Daoy (cell line): ENCODE results near the gene DPH2. TPM values are rescaled to one million over a fixed set of nuclear protein-coding genes. Genes with fewer than 3 reads are reported as not detected.

Experiments used
- DNase-seq: peaks from one replicate; pipeline ENCODE4 v3.0.0-alpha.2; 2015; ENCODE audit warnings: low read depth
- total RNA-seq: library from RNA; depleted of rRNA; stranded (reverse); fragments of >200 nt; shearing (Covaris generic); gene quantifications from 2 replicates; pipeline ENCODE4 v1.2.3, GENCODE V29; 2014

Gene DPH2
- total RNA-seq, 1 experiment from 2014 or later: 64.7 TPM

DNA sequence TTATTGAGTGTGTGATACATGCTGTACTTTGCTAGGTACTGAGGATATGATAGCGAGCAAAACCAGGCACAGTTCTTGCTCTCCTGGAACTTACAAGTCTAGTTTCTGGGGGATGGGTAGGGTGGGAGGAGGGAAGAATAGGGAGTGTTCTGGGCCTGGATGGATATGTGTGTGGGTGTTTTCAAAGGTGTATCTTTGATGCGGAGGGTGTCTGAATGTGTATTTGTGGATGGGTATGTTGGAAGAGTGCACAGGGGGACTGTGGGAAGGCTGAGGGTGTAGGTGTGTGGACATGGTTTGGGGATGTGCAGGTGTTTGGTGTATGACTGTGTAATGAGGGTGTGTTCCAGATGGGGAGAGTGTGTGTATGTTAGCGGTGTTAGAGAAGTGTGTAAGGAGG, 4.5 kb upstream of the DPH2 start:
- no peak for DNase-seq

DNA sequence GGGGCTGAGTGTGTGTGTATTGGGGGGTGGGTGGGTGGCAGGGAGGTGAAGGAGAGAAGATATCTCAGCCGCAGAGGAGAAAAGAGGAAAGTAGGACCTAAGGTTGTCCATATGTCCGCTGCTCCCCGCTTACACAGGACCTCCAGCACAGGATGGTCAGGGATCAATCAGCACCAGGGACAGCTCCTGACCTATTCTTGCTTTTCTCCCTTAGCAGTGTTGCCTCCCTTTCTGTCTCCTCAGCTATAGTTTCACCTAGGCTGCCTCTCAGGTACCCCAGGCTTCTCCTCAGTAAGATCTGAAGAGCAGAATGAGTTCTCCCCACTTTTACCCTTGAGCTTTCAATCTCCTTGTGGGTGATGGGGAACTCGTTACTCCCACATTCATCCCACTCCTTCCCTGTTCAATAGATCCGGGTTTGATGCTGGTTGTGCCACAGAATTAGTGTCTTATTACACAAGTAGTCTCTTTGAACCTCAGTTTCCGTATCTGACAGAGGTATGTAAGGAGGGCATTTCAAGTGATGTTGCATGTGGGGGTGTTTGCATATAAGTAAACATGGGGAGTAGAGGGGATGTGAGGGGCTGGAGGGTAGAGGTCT, 1.4 kb upstream of the DPH2 start:
- no peak for DNase-seq

DNA sequence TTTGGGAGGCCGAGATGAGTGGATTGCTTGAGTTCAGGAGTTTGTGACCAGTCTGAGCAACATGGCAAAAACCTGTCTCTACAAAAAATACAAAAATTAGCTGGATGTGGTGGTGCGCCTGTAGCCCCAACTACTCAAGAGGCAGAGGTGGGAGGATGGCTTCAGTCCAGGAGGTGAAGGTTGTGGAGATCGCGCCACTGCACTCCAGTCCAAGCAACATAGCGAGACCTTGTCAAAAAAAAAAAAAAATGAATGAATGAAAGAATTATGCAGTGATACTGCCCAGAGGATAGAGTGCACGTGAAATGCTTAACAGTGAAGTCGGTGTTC, 429 bp upstream of the DPH2 start:
- no peak for DNase-seq

DNA sequence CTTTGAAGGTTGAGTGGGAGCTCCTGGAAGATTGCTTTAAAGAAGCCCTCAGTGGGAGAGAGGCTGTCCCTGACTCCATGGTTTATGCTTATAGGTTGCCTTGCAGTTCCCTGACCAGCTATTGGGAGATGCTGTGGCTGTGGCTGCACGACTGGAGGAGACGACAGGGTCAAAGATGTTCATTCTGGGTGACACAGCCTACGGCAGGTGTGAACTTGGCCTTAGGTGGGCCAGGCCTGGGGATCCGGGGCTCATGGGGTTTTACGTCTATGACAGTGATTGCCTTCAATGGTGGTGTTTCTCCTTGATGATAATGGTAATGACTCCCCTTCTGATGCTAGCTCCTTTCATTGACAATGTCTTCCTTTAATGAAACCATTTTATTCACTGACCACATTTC, 692 bp downstream of the DPH2 start:
- no peak for DNase-seq

DNA sequence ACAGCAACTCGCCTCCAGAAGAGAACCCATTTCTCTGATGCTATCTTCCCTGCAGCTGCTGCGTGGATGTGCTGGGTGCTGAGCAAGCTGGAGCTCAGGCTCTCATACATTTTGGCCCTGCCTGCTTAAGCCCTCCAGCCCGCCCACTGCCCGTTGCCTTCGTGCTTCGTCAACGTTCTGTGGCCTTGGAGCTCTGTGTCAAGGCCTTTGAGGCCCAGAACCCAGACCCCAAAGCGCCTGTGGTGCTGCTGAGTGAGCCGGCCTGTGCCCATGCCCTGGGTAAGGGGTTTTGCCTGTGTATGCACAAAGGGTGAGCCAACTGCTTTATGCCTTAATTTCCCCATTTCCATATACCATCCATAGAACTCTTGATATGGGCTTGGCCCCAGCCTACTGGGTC, 1.1 kb downstream of the DPH2 start:
- no peak for DNase-seq

DNA sequence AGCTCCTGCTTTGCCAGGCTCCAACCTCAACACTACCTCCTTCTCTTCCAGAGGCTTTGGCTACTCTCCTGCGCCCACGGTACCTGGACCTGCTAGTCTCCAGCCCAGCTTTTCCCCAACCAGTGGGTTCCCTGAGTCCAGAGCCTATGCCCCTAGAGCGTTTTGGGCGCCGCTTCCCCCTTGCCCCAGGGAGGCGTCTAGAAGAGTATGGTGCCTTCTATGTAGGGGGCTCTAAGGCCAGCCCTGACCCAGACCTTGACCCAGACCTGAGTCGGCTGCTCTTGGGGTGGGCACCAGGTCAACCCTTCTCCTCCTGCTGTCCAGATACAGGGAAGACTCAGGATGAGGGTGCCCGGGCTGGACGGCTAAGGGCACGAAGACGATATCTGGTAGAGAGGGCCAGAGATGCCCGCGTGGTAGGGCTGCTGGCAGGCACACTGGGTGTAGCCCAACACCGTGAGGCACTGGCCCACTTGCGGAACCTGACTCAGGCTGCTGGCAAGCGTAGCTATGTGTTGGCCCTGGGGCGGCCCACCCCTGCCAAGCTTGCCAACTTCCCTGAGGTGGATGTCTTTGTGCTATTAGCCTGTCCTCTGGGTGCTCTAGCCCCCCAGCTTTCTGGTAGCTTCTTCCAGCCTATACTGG, 1.6 kb downstream of the DPH2 start:
- DNase-seq: no peak

DNA sequence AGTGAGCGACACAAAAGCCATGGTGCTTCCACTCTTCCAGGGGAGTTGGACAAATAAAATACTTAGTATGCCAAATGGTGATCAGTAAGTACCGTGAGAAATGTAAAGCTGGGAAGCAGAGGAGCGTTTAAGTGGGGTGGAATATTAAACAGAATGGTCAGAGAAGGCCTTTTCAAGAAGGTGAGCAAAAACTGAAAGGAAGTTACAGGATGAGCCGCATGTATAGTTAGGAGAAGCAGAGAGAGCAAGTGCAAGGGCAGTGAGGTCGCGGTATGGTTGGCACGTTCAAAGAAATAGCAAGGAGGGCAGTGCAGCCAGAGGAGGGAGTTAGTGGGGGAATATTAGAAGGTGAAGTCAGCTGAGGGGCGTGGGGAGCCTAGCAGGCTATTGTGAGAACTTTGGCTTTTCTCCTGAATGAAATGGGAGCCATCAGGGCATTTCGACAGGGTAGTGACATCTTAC, 4.2 kb downstream of the DPH2 start:
- DNase-seq: no peak

DNA sequence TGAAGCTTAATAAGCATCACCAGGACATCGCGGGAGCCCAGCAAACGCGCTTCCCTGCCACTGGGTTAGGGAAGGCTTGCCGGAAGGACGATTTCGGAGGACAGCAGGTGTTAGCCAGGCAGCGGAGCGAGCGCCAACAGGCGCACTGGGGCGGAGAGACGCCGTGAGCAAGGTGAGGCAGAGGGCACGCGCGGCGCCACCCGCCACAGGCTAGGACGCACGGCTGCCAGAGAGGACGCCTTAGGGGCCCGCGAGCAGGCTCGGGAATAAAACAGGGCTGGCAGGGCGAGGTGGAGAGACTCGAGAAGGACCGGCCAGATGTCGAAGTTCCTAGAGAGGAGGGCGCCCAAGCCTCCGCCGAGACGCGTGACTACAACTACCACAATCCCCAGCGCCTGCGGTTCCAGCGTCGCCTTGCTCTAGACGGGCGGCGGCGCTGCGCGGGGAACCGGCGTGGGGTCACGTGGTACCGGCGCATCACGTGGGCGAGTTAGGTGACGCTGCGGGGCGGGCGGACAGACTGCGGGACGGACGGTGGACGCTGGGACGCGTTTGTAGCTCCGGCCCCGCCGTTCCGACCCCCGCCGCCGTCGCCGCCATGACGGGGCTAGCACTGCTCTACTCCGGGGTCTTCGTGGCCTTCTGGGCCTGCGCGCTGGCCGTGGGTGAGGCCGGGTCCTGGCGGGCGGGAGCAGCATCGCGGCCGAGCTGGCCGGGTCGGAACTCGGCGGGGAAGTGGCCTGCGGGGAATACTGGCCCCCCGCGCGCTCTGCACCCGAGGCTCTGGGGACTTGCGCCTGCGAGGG, 4.8 kb downstream of the DPH2 start, which contains the start of gene ATP6V0B:
Gene ATP6V0B (plus strand): TSS at position 518 of the 806 bp plus-strand sequence. CDS start 81 bp downstream, at position 599.
- DNase-seq: peak; percentile 98

DNA sequence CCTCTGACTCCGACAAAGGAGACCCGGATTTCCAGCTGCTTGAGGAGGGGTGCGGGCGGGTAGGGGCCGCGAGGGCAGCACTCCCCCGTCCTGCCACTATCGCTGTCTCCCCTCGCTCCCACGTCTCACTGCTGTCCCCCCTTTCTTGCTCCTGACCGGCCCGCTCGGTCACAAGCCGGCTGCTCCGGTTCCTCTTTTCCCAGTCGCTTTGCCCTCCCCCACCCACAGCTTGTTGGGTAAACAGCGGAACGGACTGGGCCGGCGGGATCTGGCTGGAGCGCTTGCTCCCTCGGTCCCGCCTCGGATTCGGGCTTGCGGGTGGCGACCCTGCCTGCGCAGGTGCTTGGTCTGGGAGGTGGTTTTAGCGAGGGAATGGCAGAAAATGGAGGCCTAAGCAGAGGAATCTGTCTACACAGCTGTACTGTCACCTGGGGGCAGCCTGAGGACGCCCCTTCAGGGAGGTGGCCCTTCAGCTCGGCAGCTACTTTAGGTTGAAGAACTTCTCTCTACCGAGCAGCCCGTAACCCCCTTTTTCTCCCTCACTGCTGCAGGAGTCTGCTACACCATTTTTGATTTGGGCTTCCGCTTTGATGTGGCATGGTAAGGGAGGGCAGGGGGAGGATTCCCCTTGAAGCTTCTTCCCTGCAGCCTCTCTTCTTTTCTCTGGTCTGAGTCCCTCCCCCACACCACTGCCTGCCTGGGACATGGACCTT, 5.6 kb downstream of the DPH2 start:
- DNase-seq: no peak

DNA sequence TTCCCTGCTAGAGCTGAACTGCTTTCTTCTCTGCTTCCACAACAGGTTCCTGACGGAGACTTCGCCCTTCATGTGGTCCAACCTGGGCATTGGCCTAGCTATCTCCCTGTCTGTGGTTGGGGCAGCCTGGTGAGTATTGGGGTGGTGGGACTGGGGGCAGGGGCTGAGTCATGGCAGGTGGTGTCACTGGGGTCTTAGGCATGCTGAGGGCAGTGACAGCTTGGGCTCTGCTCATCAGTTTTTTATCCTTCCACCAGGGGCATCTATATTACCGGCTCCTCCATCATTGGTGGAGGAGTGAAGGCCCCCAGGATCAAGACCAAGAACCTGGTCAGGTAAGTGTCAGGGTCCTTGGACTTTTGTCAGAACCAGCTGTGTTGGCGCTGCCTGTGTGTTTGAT, 6.2 kb downstream of the DPH2 start:
- no peak for DNase-seq

DNA sequence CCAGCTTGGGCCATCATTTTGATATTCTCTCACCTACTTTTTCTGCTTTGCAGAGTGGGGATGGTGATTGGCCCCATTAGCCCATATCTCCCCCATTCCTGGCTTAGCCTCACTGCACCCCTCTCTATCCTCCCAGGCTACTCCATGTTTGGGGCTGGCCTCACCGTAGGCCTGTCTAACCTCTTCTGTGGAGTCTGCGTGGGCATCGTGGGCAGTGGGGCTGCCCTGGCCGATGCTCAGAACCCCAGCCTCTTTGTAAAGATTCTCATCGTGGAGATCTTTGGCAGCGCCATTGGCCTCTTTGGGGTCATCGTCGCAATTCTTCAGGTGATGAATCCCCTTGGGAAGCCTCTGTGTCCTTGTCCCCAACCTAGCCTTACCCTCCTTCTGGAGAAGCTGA, 7.1 kb downstream of the DPH2 start:
- DNase-seq: no peak

DNA sequence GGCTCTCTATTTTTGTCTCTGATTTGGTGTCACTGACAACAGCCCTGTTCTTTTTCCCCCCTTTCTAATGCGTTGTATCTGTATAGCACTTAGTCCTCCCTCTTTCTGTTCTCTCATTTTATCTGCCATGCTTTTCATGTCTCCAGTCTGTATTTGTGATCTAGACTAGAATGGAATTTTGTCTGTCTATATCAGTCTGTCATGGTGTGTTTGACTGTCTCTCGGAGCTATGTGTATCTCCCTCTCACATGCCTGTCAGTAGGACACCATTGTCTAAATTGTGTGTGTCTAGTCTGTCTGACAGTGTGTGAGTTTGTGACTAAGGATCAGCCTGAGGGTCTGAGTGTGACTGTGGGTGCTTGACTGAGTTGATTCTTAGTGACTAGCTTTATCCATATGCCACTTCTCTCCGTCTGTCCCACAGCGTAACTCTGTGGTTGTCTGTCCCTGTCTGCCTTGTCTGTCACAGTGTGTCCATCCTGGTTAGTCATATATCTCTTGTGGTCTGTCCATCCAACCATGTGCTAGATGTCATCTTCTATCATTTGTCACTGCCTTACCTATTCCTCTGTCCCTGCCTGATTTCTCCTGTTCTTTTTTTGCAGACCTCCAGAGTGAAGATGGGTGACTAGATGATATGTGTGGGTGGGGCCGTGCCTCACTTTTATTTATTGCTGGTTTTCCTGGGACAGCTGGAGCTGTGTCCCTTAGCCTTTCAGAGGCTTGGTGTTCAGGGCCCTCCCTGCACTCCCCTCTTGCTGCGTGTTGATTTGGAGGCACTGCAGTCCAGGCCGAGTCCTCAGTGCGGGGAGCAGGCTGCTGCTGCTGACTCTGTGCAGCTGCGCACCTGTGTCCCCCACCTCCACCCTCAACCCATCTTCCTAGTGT, 7.8 kb downstream of the DPH2 start:
- DNase-seq: no peak

DNA sequence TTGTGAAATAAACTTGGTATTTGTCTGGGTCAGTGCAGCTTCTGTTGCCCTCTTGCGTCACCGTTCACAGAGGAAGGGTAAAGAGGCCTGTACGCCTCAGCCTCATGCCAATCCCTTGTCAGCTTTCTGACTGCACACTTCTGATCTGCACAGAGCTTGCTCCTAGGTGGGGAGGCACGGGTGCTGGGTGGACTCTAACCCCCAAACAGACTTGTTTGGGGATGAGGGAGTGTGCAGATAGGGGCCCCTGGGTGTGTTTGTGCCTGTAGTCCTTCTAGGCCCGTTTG, 8.4 kb downstream of the DPH2 start:
- no peak for DNase-seq

DNA sequence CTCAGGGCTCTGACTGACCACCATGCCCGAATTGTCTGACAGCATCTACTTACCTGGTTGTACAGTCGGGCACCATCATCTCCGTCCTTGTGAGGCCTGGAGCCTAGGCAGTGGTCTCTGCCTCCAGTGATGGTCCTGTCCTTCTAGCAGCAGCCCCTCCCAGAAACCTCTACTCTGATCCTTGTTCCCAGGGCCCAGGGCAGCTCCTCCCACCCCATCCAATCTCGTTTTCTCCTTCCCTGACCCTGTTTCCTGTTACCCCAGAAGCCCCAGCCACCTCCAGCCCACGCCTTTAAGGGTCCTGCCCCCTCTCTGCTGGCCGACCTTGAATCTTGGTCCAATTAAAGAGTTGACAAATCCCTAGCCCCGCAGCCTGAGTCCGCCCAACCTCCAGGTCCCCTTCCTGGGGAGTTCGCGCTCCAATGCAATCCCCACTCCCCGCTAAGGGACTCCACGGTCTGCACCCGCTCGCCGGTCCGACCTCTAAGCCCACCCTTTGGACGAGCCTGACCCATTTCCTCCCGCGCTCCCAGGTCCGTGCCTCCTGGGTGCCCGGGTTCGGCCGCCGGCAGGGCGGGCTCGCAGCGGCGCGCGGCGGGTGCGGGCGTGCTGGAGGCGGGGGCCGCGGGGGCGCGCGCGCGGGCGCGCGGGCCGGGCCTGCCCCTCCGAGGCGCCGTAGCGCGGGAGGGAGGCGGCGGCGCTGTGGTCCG, 8.9 kb downstream of the DPH2 start, which contains the start of gene B4GALT2:
Gene B4GALT2 (plus strand): TSS at position 660 of the 710 bp plus-strand sequence. CDS start 1,951 bp downstream, outside the sequence.
- DNase-seq: peak; percentile 68

DNA sequence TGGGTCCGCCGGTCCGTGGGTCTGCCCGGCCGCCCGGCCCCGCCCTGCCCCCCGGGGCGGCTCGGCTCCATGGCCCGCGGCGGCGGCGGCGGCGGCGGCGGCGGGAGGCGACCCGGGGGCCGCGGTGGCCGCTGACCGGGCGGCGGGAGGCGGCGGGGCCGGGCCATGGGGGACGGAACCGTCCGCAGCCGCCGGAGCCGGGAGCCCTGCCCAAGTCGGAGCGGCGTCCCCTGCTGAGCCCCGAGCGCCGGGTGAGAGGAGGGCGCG, 9.4 kb downstream of the DPH2 start:
- no peak for DNase-seq

DNA sequence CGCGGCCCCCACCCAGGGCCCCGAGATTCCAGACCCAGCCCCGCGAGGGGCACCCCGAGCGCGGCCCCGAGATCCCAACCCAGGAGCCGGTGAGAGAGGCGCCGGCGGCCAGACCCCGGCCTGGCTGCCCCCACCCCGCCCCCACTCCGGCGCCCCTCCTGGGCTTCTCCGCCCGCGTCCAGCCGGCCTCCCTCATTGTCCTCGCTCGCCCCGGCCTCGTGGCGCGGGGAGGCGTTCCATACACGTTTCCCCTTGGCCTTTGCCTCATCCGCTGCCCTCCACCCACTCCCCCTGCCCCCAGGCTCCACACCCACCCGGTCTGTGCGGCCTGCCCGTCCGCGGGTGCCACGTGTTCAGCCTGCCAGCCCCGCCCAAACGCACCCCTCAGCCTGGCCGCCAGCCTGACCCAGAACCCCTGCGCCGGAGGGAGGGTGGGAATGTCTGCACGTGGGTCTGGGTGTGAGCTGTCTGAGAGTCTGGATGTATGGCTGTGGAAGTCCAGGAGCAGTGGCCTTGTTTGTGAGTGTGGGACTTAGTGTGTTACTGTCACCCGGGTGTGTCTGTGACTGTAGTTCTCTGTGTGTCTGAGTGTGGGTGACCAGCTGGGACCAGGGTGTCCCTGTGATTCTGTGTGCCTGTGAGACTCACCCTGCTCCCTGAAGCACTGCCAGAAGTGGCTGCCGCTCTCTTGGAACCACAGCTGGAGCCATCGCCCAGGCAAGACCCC, 9.9 kb downstream of the DPH2 start:
- peak; percentile 82 for DNase-seq

DNA sequence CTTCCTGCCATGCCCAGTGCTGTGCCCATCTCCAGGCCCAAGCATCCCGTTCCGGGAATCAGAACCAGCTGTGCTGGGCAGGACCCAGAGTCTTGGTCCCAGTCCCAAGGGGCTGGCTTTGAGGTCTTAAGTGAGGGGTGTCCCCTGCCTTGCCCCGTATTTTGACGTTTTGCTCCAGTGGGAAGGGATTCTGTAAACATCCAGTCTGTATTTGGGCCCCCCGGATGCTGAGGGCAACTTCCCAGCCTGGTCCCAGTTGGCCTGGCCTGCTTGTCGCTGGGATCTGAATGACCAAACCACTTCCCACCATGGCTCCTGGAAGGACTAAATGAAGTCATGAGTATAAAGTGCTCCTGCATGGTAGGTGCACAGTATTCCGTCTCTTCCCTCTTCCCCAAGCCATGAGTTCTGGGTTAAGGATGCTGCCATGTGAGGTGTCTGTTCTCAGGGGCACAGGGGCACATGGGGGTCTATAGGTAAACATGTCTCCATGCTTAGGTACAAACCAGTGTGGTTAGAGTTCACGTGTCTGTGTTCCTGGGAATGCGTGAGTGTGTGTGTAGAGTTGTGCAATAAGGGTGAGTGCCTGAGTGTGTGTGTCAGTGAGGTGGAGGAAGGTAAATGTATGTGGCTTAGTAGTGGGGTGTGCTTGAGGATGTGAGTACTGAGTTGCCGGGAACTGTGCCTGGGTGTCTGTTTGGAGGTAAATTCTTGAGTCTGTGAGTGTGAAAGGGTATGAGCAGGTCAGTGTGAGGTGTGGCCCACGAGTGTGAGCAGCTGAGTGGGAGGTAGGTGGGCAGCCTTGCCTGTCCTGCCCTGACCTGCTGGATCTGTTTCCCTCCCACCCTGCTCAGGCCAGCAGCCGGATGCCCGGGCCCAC, 10.7 kb downstream of the DPH2 start:
- DNase-seq: no peak

DNA sequence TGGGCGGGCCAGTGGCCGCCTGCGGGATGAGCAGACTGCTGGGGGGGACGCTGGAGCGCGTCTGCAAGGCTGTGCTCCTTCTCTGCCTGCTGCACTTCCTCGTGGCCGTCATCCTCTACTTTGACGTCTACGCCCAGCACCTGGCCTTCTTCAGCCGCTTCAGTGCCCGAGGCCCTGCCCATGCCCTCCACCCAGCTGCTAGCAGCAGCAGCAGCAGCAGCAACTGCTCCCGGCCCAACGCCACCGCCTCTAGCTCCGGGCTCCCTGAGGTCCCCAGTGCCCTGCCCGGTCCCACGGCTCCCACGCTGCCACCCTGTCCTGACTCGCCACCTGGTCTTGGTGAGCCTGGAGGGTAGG, 11.3 kb downstream of the DPH2 start:
- no peak for DNase-seq

DNA sequence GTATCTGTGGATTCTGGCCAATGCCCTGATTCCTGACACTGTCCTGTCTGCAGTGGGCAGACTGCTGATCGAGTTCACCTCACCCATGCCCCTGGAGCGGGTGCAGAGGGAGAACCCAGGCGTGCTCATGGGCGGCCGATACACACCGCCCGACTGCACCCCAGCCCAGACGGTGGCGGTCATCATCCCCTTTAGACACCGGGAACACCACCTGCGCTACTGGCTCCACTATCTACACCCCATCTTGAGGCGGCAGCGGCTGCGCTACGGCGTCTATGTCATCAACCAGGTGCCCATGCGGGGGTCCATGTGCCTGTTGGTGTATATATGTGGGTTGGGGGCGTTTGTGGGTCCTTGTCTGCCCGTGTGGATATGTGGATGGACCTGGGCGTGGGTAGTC, 11.8 kb downstream of the DPH2 start:
- DNase-seq: no peak
